ENCODE results near the gene EHF.

EHF gene

DNA sequence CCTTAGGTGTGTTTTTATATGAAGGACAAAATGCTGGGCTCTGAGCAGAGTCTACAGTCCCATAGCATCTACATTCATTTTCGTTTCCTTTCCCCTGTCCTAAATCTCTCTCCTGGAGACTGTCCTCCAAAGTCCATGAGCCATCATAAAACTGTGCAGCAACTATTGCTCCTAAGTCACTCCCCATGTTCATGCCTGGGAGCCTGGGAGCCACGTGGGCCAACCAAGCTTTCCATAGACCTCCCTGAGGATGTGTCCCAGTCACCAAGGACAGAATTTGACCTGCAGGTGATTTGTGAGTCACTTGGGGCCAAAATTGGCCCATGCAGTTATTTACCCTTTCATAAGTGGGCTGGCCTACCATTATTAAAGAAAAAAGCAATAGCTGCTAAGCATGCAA lies 28.7 kb downstream of the EHF start:
- TF ChIP-seq, protein P1, sequence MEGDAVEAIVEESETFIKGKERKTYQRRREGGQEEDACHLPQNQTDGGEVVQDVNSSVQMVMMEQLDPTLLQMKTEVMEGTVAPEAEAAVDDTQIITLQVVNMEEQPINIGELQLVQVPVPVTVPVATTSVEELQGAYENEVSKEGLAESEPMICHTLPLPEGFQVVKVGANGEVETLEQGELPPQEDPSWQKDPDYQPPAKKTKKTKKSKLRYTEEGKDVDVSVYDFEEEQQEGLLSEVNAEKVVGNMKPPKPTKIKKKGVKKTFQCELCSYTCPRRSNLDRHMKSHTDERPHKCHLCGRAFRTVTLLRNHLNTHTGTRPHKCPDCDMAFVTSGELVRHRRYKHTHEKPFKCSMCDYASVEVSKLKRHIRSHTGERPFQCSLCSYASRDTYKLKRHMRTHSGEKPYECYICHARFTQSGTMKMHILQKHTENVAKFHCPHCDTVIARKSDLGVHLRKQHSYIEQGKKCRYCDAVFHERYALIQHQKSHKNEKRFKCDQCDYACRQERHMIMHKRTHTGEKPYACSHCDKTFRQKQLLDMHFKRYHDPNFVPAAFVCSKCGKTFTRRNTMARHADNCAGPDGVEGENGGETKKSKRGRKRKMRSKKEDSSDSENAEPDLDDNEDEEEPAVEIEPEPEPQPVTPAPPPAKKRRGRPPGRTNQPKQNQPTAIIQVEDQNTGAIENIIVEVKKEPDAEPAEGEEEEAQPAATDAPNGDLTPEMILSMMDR (IDR thresholded peaks at IDR 0.05), result no peak
- TF ChIP-seq ZFX (IDR thresholded peaks at IDR 0.05; ENCODE audit: borderline replicate concordance), result no peak
- peak overlapping the region; percentile 20 for H3K27ac ChIP-seq

DNA sequence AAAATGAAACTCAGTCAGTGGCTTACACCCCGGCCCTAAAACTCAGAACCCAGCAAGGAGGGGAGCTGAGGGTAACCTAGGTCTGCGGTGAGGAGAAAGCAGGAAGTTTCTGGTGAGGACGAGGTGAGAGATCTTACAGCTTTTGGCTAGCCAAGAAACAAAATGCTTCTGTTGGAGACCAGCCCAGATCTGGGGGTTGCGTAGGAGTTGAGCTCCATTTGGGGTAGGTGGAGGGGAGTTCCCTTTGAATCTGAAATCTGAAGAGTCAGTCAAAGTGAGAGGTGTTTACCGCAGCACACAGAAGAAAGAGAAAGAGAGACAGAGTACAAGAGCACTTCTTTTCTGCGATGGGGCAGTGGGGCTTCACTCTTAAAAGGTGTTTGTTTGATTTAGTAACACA lies 29.6 kb downstream of the EHF start:
- H3K27ac ChIP-seq, result peak overlapping the region; percentile 20; the same call in 1 of the 2 replicates
- TF ChIP-seq ZFX (IDR thresholded peaks at IDR 0.05; ENCODE audit: borderline replicate concordance), result no peak
- TF ChIP-seq, protein P1 (IDR thresholded peaks at IDR 0.05), result no peak

DNA sequence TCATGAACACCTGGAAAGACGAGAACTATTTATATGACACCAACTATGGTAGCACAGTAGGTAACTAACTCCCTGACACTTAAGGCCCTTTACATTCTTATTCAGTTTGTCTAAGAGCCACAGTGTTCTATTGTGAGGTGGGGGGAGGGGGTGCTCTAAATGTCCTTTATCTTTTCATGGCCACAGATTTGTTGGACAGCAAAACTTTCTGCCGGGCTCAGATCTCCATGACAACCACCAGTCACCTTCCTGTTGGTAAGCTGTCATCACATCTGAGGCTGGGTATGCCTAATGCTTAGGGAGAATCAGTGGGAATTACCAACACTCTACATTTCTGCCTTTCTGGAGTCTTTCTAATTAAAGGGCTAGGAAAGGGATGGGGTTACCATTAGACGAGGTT lies 30.7 kb downstream of the EHF start:
- peak overlapping the region; percentile 20; the same call in 1 of the 2 replicates for H3K27ac ChIP-seq
- TF ChIP-seq, protein P1 (IDR thresholded peaks at IDR 0.05), result no peak
- no peak for TF ChIP-seq ZFX (IDR thresholded peaks at IDR 0.05; ENCODE audit: borderline replicate concordance)

GRCh38 chr11:34652191-34652973 lies 31.5 kb downstream of the EHF start:
- TF ChIP-seq, protein P1 (IDR thresholded peaks at IDR 0.05), result no peak
- no peak for TF ChIP-seq ZFX (IDR thresholded peaks at IDR 0.05; ENCODE audit: borderline replicate concordance)
- peak overlapping the region; percentile 80 for H3K27ac ChIP-seq

DNA sequence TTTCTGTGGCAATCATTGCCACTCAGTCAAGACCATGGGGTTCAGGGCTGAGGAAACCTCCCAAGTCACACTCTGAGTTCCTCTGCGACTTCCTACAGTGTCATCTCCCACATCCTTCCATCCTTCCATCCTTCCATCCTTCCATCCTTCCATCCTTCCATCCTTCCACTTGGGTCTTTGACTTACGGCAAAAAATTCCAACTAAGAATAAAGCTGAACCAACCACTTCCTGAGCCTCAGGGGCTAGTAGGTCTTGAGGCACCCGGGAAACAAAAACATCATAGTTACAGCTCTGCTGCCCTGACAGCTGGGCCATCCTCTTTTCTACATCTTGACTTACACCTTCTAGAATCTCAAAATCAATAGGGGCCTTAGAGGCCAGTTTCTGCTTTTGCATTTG lies 32.1 kb downstream of the EHF start:
- peak overlapping the region; percentile 80 for H3K27ac ChIP-seq
- TF ChIP-seq, protein P1 (IDR thresholded peaks at IDR 0.05), result no peak
- no peak for TF ChIP-seq ZFX (IDR thresholded peaks at IDR 0.05; ENCODE audit: borderline replicate concordance)

DNA sequence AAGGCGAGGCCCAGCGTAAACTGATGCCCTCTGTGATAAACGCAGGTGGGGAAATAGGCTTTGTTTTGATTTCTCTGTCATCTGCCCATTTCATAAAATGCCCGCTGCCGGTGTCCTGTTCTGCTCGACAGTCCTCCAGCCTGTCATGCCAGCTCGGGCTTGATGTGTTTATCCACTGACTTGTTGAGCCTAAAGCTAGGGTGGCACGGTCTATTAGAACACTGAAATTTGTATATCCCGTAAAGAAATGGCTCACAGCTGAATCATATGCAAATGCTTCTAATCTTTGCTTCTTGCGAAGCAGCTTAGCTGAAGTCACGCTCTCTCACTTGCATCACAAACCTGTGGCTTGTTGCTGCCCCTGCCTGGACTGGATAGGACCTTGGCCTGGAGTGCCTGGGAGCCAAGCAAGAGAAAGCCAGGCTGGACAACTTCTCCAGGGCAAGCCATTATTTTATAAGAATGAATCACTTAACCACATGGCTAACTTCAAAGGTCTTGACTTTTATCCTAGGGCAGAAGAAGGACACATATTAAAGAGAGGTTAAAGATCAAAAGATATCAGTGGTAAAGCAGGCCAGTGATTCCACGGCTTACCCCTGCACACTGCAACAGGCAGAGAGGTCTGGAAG lies 33.1 kb downstream of the EHF start:
- peak overlapping the region; percentile 80 for H3K27ac ChIP-seq
- TF ChIP-seq ZFX (IDR thresholded peaks at IDR 0.05; ENCODE audit: borderline replicate concordance), result no peak
- TF ChIP-seq, protein P1 (IDR thresholded peaks at IDR 0.05), result 0 out of 2 replicates have a peak, but pooled peaks have one; percentile 9

Data from 22Rv1 (cell line).